Stimulated activated CD8-positive, alpha-beta memory T cell treated with anti-CD3 and anti-CD28 coated beads, Interleukin-4, amount 100 ng/mL, for 24 hours (primary cell): ENCODE results near the gene DOCK4.

Source experiments
- DNase-seq: peaks from one replicate; pipeline ENCODE4 v3.0.0-alpha.2; 2020; ENCODE audit warnings: low read depth

The DOCK4 gene

DNA sequence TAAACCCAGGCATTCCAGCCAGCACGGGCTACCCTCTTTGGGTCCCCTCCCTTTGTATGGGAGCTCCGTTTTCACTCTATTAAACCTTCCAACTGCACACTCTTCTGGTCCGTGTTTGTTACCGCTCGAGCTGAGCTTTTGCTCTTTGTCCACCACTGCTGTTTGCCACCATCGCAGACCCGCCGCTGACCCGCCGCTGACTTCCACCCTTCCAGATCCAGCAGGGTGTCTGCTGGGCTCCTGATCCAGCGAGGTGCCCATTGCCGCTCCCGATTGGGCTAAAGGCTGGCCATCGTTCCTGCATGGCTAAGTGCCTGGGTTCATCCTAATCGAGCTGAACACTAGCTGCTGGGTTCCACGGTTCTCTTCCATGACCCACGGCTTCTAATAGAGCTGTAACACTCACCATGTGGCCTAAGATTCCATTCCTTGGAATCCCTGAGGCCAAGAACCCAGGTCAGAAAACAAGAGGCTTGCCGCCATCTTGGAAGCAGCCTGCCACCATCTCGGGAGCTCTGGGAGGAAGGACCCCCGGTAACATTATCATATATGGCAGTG is 14.8 kb upstream of the DOCK4 start:
- no peak for DNase-seq

DNA sequence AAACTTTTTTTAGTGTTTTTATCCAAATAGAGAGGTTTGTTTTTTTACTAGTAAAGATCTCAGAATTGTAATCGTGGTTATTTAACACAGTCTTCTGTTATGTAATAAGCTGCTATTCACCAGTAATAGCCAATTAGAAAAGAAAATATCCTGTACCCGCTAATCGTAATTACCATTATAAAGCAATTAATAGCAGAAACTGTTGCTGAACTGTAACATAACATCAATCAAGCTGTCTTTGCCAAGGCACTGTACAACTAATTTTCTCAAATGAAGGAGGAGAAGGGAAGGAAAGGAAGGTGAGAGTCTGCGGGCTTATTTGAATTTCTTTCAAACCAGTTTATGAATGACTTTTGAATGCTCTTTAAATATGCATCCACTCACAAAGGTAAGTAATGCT is 9.6 kb upstream of the DOCK4 start:
- no peak for DNase-seq

DNA sequence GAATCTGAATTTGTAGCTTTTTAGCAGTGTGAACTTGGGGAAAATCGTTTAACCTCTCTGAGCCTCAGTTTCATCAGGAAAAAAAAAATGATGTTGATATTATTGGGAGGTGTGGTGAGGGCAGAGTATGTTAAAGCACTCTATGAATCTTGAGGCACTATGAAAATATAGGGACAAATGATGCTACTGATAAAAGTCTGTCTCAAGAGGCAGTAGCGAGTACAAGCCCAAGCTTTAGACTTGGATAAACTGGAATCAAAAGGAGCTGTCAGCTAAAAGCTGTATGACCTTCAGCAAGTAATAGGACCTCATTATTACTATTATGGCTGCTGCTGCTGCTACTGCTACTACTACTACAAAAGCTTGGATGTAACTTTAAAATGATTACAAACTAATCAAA is 8.7 kb upstream of the DOCK4 start:
- no peak for DNase-seq

DNA sequence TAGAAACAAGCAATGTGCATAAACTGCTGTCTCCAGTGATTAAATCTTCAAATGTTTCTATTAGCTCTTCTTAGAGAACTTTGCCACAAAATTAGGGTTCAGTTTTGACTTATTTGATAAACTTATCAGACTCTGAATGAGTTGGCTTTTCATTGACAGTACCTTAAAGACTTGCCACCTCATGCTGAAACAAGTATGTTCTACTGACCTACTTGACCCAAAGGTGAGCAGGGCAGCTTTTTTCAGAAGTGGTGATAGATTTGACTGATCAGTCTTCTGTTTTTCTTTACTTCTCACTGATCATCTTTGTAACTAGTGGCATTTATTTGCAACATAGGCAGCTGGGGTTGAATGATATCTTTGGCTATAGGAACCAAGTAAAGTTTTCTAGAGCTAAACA is 8.1 kb upstream of the DOCK4 start:
- no peak for DNase-seq

DNA sequence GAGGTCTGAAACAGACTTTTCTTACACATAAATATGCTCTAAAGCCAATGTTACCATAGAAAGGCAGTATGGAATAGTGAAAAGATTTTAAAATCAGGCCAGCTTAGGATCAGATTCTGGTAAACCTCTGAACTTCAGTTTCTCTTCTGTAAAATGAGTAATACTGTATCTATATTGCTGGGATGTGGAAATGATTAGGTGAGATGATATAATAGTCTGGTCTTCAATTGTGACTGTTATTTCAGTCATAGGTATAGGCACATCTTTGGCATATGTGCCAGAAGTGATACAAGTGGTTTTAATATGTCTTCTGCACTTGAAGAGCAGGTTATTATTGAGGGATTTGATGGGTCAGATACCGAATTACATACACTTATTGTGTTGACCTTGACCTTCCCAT is 7.5 kb upstream of the DOCK4 start:
- DNase-seq = no peak

DNA sequence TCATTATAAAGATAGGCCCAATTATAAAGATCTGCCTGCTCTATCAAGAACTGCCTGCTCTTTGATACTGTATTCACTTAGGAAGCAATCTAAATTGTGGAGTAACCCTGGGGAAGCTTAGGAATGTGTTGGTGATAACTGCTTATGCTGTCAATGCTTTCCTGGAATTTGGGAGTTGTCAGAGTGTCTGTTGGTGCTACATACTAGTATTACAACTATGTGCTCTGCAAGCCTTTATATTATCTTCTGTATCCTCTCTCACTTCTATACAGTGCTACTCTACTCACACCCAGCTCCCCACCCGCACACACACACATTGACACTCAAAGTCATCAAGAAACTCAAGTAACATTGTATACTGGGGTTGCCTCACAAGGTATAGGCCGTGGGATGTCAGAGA is 6.4 kb upstream of the DOCK4 start:
- DNase-seq = no peak

DNA sequence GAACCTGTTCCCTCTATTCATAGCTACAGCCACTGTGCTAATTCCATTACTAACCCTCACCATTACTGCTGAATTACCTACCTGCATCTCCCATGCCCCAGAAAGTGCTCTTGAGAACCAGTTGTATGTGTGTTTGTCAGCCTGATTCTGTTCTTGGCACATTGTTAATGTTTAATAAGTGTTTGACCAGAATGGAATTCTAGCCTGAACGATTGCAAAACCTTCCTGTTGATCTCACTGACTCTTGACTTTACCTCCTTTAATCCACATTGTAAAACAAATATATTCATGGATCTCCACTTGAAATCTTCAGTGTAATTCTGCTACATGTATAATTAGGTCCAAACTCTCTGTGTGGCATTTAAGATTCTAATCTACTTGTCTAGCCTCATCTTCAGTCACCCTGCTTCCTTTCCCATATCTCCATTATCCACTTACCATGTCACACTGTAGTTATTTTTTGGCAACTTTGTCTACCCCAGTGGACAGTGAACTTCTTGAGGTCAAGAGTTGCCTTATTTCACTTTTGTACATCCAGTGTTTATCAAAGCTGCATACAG is 5.2 kb upstream of the DOCK4 start:
- no peak for DNase-seq

DNA sequence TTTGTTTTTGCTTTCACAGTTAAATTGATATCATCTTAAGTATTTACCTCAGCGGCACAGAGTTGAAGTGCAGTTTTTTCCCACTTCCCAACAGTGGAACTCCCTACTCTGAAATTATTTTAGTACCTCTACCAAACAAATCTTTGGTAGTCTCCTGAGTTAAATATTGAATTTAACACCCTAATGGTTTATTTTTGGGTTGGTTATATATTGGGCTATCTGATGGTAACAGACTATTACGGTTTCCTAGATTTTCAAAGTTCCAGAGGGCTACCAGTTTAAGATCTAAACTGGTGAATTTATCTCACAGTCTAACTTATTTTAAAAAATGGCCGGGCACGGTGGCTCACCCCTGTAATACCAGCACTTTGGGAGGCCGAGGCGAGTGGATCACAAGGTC is 1.6 kb upstream of the DOCK4 start:
- DNase-seq = no peak

DNA sequence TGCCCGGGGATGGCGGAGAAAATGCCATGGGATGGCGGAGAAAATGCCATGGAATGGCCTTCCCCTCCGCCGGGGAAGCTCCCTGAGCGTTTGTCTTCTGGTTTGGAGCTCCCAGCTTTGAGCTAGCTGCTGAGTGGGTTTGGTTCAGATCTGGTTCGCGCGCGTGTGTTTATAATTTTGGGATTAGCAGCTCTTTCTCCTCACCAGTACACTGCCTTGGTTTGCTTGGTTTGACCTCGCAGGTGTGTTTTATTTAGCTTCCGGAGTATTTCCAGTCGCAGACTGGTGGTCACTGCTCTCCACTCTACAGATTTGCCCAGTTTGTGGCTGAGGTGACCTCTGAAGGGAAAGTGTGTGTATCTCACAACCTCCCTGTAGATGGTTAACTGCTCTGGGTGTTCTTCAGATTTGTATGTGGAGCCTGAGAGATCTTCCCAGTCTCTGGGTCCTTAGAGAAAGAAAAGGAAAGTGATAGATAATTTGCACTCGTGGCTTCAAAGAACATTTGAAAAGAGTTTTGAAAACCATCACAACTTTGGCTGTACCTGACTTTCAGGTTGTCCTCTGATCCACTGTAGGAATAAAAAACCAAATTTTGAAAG is 893 bp upstream of the DOCK4 start:
- no peak for DNase-seq

DNA sequence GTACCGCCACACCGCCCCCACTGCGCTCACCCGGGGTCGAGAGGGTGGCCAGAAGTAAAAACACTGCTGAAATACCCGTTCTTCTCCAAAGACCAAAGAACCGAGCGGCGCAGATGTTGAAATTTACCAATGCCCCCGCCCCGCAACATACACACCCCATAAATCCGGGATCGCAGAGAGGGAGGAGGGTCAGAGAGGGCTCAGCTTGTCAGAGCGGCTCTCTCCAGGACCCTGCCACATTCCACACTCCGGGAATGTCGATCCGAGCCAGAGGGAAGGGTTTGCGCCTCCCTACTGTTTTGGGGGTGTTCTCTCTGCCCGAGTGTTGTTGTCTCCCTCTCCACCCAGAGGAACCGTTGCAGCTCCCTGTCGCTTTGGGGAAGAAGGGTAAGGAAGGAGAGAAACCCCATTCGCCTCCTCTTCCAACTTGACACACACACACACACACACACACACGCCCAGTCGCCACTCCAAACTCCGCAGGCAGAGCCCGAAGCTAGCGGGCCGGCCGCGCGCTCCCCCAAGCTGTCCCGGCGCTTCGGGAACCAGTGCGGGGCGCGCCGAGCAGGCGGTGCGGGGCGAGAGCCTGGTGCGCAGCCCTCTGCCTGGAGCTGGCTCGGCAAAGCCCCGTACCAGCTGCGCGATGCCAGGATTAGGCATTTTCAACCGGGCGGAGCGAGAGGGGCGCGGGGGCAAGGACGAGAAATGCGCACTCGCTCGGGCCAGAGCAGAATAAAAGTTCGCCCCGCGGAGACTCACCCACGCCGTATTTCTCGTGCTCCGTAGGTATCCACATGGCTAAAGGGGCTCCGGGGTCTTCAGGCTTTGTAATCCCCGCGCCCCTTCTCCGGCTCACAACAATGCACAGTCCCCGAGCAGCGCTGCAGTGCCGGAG is 609 bp downstream of the DOCK4 start:
- DNase-seq = no peak

DNA sequence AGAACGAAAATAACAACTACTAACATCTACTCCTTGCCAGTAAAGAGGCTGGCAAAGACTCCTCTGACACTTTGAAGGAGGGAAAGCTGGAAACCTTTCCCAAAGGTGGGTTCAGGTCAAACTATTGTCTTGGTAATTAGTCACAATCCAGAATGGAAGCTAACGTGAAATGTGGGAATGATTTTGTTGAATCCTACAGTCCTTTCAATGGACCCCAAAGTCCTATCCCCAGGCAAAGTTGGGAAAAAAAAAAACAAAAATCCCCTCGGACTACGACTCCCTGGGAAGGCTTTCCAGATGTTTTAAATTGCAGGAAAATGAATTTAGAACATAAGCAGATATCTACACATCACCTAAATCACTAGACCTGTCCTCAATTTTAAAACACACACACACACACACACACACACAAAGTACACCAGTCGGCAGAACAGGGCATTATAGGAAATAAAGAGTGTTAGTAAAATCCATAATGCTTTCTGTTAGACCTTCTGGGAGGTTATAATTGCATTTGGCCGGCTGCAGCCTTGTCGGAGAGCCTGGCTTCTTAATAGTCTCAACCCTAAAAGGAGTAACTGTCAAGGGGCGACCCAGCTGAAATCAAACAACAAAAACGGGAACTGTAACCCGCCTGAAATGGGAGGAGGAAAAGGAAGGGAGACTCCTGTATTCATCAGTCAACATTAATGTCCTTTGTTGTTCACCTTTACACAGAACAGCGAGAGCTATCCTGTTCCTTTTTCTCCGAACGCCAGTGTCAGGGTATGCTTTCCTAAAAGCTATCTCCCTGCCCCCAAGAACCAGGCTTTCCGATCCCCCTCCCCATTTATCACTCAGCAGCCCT is 1.5 kb downstream of the DOCK4 start:
- no peak for DNase-seq

DNA sequence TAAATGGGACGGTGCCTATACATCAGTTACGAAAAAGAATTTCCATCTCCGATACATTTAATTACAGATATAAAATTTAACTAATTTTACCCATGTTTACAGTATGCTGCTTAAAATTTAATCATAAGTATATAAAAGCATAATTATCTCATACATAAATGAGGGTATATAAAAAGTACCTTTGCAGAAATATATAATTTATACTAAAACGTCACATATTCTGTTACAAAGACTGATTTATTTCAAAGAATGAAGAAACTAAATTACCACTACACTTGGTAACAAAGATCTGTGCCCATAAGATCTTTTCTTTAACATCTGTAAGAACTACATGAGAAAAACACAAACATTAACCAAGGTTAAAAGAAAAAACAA is 2.8 kb downstream of the DOCK4 start:
- no peak for DNase-seq

DNA sequence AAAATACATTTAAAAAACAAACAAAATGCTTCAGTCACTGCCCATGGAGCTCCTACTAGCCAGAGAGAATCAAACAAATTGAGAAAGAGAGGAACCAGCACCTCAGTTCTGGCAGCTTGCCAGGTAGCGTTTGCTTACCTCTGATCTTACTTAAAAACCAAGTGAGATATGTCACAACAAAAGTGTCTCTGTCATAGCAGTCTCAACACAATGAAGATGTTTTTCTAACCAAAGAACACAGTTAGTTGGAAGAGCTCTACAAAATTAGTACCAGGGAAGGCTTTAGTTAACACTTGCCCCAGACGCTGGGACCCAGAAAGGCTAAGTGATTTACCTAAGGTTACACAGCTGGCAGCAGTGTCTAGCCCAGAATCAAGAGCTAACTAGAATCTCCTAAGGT is 3.4 kb downstream of the DOCK4 start:
- no peak for DNase-seq

DNA sequence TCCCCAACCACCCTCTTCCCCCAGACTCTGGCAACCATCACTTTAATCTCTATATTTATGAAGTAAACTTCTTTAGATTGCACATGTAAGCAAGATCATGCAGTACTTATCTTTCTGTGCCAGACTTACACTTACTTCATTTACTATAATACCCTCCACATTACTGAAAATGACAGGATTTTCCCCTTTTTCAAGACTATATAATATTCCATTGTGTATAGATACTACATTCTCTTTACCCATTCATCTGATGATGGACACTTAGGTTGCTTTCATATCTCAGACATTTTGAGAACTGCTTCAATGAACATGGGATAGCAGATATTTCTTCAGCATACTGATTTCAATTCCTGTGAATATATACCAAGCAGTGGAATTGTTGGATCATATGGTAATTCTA is 4.4 kb downstream of the DOCK4 start:
- no peak for DNase-seq

DNA sequence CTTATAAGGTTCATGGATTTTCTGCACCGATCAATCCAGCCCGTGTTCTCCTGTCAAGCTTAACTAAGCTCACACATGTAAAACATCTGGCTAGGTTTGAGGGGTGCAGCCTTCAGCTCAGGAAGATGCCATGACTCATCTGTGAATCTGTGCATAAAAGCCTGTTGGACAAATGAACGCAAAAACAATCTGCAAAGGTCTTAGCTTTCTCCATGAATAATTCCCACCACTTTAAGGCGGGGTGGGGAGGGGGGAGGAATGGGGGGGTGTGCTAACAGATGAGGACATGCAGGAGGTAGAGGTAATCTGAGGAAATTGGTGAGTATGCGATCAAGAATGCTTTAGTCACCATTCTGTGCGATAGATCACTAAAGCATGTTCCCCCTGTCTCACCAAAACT is 4.8 kb downstream of the DOCK4 start:
- no peak for DNase-seq

DNA sequence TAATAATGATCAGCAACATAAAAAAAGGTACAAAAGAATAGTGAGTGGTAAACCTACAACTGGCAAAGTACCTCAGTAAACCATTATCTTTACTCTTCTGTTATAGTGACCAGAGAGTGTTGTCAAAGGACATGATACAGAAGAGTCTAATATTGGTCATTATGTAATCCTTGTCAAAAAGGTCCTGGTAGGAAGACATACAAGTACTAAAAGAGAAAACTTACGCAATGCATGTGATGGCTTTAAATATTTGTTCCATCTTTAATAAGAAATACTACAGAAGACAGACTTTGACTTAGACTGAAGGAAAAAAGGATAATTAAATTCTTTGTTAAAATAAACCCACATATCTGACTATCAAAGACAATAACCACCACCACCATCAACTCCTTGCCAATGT is 6.5 kb downstream of the DOCK4 start:
- no peak for DNase-seq

DNA sequence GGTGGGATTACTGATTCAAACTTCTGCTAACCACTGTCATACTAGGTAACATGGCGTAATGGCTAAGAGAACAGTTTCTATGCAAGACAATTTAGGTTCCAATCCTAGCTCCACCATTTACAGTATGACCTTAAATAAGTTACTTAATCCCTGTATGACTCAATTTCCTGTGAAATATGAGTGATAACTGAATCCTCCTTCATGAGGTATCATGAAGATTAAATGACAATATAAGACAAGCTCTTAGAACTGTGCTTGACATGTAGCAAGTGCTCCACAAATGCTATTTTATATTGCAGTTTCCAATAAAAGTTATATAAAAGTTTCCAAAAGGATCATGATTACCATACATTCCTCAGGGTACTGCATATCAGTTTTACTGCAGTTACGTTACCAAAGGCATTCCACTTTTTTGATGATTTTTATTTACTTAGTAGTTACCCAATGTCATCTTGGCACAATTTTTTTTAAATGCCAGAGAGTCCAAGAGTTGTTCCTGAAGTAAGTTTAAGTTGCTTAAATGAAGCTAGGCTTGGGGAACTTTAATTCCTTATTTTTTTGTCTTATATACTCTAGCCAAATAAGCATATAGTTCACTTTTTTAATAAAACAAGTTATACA is 7.1 kb downstream of the DOCK4 start:
- DNase-seq = no peak

DNA sequence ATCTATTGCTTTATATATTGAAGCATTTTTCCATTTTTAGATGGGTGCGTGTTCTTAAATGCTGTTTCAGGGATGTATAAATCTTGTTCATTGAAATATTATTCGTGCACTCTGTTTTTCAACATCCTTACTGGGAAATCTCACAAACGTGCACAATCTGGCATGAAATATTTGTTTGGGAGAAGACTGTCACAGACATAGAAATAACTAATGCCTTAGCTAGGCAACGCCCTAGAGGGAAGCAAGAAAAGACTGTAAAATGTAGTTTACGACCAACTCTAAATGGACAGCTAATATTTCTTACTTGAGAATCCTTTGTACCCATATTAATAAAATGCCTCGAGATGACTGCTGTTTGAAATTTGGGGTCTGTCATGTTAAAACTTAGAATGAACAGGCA is 8.9 kb downstream of the DOCK4 start:
- DNase-seq = no peak

DNA sequence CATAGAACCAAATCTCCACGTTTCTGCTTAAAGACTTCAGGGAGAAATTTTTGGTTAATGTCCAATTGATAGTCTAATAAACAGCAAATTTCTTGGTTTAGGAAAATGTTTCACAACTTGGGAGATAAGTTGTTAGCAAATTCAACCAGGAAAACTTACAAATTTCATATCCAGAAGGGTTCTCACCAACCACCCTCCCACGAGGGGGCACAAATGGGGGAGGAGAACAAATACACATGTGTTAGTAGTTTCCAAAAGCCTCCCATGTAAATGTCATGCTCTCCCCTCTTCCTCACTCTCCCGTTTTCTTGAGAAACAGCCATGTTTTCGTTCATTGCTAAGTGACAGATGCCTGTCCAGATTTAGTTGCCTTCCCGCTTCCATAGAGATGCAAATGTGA is 10.5 kb downstream of the DOCK4 start:
- no peak for DNase-seq

DNA sequence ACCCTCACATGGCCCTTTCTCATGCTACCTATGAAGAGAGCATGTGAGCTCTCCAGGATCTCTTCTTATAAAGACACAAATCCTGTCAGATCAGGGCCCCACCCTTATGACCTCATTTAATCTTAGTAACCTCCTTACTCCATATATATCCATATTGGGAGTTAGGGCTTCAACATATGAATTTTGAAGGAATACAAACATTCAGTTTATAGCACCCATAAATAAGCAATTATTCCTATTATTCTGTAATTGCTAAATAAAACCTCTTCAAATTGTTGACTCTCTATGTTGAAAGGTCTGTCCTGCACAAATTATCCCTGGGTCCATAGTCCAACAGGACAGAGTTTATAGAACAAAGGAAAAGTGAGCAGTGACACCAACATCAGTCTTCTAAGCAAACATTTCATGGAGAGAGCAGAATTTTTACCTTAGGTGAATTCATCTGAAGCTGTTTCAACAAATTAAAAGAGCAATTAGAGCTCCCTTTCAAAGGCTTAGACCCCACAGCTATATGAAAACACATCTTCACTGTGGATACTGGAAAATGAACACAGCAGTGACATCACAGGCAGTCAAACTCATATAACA is 12.2 kb downstream of the DOCK4 start:
- DNase-seq = no peak
